ENCODE results near the gene FGF11.

DNA sequence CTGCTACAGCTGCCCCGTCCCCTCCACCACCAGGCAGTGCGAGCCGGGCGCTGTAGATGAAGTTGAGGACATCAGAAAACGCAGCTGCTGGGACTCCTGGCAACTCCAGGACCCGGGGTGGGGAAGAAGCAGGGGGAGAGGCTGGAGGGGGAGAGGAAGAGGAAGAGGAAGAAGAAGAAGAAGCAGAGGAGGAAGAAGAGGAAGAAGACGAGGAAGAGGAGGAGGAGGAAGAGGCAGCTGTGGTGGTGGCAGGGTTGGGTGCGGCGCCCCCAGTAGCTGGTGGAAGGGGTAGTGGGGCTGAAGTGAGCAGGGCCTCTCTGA lies 27.0 kb downstream of the FGF11 start:
- no peak for TF ChIP-seq POLR2A (IDR thresholded peaks at IDR 0.05; ENCODE audit: low read depth, low read length)
- TF ChIP-seq, protein P1, sequence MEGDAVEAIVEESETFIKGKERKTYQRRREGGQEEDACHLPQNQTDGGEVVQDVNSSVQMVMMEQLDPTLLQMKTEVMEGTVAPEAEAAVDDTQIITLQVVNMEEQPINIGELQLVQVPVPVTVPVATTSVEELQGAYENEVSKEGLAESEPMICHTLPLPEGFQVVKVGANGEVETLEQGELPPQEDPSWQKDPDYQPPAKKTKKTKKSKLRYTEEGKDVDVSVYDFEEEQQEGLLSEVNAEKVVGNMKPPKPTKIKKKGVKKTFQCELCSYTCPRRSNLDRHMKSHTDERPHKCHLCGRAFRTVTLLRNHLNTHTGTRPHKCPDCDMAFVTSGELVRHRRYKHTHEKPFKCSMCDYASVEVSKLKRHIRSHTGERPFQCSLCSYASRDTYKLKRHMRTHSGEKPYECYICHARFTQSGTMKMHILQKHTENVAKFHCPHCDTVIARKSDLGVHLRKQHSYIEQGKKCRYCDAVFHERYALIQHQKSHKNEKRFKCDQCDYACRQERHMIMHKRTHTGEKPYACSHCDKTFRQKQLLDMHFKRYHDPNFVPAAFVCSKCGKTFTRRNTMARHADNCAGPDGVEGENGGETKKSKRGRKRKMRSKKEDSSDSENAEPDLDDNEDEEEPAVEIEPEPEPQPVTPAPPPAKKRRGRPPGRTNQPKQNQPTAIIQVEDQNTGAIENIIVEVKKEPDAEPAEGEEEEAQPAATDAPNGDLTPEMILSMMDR (conservative IDR thresholded peaks at IDR 0.05; ENCODE audit: low read depth, low read length) = no peak
